ENCODE data around the gene C1QTNF12.

Gene C1QTNF12

DNA sequence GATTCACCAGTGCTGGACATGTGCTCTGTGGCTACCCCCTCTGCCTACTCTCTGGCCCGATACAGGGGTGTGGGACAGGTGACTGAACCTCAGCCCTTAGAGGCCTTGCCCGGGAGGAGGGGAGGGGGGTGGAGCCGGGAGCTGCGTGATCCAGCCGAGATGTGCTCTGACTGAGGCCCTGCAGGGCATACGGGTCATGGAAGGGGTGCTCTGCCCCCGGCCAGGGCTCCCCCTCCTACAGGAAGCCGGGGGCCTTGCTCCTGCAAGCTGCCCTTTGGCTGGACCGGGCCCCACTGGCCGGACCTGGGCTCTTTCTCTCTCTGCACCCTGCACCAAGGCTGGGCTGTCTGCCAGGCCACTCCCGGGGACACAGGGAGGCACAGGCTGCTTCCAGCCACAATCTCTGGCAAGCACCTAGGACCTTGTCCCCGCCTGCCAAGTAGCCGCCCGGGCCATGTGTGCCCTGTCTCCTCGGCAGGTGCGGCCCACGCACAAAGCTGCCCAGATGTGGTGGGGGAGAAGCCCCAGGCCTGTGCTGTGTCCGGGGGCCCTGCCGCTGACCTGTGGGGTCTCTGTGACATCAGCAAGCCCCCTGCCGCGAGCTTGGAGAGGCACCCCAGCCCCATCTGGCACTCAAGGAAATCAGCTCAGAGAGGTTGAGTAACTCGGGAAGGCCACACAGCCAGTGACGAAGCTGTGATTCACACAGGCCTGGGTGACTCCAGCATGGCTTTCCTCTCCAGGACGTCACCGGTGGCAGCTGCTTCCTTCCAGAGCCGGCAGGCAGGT lies 35.2 kb upstream of the C1QTNF12 start:
- in situ Hi-C loops (cut with HindIII; ENCODE audit: low sequenced_read_pairs), result no loop called here

DNA sequence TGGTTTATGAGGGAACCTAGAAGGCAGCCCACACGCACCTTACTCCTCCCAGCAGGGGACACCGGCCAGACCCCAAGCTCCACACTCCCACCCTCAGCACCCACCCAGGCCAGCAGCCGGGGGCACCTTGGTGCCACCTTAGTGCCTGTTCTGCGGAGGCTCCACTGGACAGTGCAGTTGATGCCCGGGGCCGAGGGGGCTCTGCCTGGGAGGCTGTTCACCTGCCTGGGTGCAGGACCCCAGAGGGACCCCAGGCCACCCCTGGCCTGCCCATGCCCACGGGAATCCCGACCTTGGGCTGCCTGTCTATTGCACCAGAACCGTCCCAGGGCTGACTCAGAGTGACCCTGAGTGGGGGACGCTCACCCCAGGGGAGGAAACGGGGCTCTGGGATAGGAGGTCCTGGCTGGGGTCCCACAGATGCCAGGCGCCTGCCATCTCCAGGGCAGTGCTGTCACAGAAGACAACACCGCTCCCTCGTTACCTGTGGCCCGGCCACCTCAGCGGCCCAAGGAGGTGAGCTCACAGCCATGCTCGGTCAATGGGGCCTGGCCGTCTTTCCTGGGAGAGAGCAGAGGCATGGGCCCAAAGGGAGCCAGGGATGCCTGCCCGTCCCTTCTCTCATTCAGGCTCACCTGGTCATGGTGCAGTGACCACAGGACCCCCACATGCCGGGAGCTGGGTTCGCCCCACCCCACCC lies 34.4 kb upstream of the C1QTNF12 start:
- in situ Hi-C loops (cut with HindIII; ENCODE audit: low sequenced_read_pairs), result no loop called here

DNA sequence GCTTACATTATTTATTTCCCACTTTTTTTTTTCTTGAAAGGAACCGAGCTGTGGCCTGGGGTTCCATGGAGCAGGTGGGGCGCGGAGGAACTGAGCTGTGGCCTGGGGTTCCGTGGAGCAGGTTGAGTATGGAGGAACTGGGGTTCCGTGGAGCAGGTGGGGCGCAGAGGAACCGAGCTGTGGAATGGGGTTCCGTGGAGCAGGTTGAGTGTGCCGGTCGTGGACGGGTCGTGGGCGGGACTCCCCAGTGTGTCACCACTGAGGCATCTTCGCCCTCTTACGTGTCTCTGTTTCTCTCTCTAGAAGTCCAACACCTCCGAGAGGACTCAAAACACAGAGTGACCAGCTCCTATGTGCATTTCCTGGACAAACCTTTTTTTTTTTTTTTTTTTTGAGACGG lies 32.5 kb upstream of the C1QTNF12 start:
- in situ Hi-C loops (cut with HindIII; ENCODE audit: low sequenced_read_pairs), result no loop called here

DNA sequence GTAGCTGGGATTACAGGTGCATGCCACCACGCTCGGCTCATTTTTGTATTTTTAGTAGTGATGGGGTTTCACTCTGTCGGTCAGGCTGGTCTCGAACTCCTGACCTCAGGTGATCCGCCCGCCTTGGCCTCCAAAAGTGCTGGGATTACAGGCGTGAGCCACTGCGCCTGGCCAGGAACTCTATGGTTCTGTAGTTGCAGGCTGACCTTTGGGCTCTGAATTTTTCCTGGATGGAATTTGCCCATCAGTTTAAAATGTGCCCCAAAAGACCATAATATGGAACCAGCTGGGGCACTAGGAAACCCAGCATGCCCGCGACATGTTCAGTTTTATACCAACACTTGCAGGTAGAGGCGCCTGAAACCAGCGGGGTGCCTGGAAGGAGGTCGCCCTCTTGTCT lies 32.1 kb upstream of the C1QTNF12 start:
- in situ Hi-C loops (cut with HindIII; ENCODE audit: low sequenced_read_pairs), result no loop called here

DNA sequence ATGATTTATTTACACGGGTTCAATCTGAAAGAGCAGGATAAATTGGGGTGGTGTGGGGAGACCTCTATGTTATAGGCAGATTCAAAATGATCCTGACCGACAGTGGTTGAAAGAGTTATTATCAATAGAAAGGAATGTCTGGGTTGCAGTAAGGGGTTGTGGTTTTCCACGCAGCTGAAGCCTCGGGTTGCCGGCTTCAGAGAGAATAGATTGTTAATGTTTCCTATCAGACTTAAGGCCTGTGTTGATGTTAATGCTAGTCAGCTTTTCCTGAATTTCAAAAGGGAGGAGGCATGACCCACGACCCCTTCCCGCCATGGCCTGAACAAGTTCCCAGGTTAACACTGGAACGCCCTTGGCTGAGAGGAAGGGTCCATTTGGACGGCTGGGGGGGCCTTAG lies 29.3 kb upstream of the C1QTNF12 start:
- in situ Hi-C loops (cut with HindIII; ENCODE audit: low sequenced_read_pairs), result no loop called here

DNA sequence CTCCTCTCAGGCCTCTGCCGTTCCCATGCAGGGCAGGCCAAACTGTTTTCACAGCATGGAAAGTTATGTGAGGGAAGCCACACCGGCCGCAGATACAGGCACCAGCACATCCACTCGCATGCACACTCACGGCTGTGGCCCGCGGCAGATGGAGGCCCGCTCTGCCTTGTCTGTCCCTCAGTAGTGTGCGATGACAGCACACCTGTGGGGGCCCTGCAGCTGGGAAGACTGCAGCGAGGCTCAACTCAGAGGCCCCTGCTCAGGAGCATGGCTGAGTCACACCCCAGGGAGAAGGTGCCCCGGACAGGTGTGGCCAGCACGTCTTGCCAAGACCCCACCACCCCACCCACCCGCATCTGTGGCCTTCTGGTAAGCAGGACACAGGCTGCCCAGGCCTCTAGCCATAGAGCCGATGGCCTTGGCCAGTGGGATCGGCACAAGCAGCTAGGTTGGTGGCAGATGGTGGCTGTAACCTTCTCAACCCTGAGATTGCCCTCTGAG lies 28.5 kb upstream of the C1QTNF12 start:
- in situ Hi-C loops (cut with HindIII; ENCODE audit: low sequenced_read_pairs), result no loop called here

DNA sequence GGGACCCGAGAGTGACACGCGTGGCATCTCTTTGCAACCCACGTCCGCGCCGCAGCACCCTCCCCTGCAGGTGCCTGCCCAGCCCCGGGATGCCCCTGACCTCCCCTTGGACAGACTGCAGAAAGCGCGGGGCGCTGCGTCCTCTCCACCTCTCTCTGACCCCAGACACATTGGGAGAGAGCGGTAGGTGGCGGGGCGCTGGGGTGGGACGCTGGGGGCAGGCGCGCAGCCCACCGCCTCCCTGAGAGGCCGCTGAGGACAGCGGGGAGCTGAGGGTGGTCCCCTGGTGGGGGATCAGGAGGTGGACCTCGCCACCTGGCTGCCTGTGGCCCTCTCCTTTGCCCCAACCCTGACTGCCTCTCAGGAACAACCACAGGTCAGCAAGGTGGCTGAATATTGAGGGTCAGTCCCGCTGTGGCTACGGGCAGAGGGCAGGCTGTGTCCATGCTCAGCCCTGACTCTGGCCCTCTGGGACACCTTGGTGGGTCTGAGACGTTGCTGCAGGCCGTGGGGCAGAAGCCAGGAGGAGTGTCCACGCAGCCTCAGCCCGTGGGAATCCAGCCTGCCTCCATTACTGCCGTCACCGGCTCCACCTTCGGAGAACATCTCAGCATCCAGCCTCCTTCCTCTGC lies 27.9 kb upstream of the C1QTNF12 start:
- in situ Hi-C loops (cut with HindIII; ENCODE audit: low sequenced_read_pairs), result no loop called here

DNA sequence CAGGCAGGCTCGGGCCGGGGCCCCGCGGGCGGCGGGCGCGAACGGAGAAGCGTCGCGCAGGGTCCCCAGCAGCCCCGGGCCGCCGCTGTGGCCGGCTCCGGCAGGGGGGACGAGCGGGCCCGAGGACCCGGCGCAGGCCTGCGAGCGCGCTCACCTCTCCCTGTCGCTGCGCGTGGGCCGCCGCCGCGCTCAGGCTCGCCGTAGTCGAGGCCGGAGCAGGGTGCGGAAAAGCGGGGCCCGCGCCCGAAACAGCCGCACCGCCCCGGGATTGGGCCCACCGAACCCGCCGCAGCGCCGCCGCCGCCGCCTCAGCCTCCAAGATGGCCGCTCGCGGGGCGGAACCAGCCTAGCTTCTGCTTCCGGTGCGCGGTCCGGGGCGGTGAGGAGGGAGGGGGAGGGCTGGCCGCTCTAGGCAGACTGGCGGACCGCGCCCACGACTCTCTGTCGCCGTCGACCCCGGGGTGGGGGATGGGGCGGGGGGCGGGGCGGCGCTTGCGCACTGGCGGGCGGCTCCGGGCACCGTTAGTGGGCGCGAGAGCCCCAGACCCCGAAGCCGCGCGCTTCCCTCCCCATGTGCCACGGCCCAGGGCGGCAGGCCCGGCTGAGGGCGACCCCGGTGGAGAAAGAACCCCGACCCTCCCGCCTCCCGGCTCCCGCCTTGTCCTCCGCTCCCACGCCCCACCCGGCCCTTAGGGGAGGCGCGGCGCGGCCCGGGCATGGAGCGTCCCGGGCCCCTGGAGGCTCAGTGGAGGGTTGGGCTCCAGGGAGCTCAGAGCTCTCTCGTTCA lies 27.2 kb upstream of the C1QTNF12 start, which contains the start of gene UBE2J2:
Gene UBE2J2 (minus strand): TSS at position 343 of the 787 bp plus-strand sequence. CDS start 5,862 bp downstream, outside the sequence.
- in situ Hi-C loops (cut with HindIII; ENCODE audit: low sequenced_read_pairs), result no loop called here

DNA sequence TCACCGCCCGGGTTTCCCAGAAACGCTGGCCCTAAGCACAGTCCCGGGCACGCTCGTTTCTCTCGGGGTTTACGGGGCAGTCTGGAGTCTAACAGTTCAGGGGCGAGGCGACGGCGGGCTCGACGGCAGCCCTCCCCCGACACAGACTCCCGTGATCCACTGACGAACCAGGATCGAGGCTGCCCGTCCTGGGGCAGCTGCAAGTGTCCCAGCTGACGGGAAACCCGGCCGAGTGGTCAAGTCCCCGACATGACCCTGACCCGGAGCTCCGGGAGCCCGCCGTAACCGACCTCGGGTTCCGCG lies 26.6 kb upstream of the C1QTNF12 start:
- in situ Hi-C loops (cut with HindIII; ENCODE audit: low sequenced_read_pairs), result no loop called here

DNA sequence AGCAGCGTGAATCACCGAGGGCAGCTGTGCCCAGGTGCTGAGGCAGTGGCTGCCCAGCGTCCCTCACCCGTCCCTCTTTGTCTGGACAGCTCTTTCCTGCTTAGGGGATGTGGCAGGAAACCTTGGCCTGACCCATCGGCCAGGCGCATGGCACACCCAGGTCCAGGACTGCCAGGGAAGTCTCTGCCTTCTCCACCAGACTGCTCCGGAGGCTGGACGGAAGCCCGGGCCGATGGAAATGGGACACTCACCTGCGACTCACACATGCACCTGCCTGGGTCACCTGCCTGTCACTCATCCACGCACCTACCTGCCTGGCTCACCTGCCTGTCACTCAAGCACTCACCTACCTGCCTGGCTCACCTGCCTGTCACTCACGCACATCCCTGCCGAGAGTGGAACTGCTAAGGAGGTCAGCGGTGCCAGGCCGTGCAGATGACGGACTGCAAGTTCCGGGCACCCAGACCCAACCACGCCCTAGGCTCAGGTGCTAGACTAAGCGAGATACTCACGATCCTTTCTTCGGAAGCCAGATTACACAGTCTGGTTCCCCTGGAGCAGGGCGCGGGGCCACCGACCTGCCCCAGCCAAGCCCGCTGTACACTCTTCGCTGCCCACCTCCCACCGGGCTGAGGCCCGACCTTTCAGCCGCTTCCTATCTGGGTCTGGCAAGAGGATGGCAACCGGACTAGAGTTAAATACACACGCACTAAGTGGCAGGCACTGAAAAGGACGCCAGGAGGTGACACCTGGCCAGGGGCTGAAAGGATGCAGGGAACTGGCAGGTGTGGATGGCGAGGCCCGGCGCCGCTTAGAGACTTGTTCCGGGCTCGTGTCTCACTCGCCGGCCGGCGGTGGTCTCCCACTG lies 26.1 kb upstream of the C1QTNF12 start:
- in situ Hi-C loops (cut with HindIII; ENCODE audit: low sequenced_read_pairs), result no loop called here

DNA sequence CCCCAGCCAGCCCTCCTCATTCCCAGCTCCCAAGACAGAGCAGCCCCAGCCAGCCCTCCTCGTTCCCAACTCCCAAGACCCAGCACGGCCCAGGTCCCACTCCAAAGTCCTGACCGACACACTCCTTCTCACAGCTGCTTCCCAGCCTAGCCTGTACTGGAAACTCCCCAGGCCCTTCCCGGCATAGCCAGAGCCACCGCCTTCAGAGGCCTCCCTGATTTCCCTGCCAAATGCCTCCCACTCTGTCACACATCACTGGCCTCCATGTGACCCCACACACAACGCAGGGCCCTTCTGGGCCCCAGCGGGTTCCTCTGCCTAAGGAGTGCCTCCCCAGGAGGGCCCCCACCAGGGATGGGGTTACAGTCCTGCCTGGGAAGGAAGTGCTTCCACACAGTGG lies 24.3 kb upstream of the C1QTNF12 start:
- in situ Hi-C loops (cut with HindIII; ENCODE audit: low sequenced_read_pairs), result no loop called here

DNA sequence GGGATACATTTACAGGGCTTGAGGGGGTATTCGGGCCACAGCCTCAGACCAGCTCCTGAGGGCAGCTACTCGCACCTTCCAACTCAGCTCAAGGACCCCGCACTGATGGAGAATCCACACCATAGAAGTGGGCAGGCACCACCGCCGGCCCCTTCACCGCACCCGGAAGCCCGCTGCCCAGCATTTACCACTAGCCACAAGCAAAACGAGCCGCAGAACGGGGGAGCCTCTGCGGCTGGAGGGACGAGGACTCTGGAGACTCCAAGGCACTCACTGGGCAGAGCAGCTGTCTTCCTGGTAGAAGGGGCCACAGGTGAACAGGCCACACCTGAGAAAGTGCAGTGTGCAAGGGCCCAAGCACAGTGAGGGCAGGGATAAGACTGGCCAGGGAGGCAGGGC lies 21.8 kb upstream of the C1QTNF12 start:
- in situ Hi-C loops (cut with HindIII; ENCODE audit: low sequenced_read_pairs), result no loop called here

DNA sequence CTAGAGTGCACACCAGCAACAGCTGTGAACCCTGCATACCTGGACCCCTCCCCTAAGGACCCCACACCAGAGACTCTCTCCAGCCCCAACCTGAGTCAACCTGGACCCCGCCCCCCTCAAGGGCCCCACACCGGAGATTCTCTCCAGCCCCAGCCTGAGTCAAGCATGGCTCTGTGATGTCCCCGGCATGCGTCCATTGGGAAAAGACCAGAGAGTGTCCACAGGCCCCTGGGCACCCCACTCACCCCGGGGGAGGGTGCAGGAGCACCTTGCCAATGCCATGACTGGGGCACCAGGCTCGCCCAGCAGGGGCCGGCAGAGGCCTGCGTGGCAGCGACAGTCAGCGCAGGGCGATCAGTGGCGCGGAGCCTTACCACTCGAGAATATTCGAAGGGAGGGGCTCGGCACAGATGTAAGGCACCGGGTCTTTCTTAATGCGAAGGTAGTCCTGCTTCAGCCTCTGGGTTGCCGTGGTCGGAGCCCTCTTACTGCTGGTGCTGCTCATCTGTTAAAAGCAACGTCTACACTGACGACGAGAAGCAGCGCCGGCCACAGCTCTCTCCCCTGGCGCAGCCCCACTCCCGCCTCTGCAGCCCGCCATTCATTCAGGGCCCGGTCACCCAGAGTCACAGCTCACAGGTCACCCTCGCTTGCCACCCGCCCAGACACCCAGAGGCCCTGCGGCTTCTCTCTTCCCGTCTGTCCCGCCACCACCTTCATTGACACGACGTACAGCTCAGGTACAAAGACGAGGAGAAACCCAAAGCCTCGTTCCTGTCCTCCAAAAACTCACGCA lies 21.2 kb upstream of the C1QTNF12 start:
- in situ Hi-C loops (cut with HindIII; ENCODE audit: low sequenced_read_pairs), result no loop called here

DNA sequence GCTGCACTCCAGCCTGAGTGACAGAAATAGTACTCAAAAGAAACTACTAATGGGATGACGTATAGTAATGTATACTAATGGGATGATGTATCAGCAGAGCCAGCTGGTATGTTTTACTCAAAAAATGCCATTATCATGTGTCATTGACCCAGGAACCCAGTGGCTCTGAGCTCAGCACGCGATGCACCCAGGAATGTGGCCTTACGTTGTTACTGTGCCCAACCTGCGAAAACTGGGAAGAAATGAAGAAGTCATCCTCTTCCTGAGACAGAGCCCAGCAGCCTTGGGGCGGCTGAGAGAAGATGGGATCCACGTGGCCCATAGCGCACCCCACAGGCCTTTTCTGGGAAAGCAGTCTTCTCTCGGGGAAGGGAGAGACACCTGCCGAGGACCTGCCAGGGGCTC lies 18.3 kb upstream of the C1QTNF12 start:
- in situ Hi-C loops (cut with HindIII; ENCODE audit: low sequenced_read_pairs), result no loop called here

DNA sequence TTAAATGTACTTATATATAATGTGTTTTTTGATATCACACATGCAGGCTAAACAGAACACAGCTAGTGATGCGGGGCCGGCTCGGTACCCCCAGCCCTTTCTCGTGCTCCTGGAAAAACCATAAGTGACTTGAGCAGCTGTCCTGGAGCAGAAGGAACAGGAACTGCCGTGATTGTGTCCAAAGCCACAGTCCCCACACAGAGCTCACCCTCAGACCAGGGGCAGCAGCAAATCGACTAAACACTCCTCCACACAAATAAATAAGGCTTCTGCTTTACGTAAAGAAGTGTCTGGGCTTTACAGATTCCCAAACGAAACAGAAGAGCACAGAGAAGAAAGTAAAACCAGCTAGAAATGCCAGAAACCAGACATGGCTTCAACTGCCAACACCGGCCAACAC lies 17.5 kb upstream of the C1QTNF12 start:
- in situ Hi-C loops (cut with HindIII; ENCODE audit: low sequenced_read_pairs), result no loop called here

DNA sequence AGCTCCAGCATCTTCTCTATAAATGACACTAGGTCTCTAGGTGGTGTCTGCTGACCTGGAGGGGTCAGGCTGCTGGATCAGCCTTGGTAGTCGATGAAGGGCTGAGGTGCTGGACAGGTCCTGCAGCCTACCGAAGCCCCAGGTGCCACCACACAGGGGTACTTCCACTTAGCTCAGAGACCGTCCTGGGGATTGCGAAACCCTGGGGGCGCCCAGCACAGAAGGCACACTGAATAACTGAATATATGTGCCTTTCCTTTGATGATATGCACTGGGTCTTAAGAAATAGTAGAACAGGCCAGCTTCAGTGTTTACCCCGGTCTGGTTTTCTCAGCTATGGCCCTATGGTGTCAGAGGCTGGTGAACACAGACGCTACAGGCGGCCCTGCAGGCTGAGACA lies 16.2 kb upstream of the C1QTNF12 start:
- in situ Hi-C loops (cut with HindIII; ENCODE audit: low sequenced_read_pairs), result no loop called here

DNA sequence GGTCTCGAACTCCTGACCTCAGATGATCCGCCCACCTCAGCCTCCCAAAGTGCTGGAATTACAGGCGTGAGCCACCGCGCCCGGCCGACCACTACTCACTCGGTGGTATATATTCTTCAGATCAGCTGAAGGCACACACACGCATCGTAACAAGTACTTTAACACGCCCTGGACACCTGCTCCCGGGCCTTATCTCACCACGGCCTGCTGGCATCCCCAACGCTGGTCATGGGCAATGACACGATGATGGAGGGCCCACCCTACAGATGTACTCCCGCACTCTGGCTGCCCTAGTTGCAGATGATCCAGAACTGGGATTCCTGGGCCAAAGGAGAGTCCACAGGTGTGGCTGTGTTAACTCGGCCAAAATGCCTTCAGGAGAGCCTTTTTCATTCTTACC lies 15.5 kb upstream of the C1QTNF12 start:
- in situ Hi-C loops (cut with HindIII; ENCODE audit: low sequenced_read_pairs), result no loop called here

DNA sequence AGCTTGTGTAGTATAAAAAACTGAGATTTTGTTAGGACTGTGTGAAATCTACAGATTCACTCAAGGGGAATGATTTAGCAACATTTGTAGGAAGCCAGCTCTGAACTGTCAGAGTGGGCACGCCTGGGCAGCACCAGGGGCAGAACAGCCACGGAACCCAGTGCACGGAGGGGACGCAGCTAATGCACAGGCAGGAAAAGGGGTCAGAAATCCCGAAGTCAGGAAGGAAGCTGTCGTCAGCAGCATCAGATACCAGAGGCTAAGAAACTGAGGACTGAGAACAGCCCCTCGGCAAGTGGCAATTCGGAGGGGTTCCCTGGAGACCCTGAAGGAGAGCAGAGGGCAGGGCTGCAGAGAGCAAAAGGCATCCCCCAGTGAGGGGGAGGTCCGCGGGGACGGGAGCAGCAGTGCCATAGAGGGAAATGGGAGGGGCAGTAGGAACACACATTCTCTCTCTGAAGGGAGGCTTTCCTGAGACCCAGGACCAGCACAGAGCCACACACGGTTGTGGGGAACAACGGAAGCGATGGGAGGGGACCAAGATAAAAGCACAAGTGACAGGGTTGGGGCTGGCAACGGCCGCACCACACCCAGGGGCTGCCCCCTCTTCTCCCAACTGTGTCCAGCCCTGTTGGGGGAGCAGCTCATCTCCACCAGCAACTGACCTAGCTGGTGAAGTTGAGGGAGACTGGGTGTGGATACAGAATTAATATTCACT lies 14.5 kb upstream of the C1QTNF12 start:
- in situ Hi-C loops (cut with HindIII; ENCODE audit: low sequenced_read_pairs), result no loop called here

Measured in DLD1 (cell line).